ENCODE measurements around the gene RTP4.

DNA sequence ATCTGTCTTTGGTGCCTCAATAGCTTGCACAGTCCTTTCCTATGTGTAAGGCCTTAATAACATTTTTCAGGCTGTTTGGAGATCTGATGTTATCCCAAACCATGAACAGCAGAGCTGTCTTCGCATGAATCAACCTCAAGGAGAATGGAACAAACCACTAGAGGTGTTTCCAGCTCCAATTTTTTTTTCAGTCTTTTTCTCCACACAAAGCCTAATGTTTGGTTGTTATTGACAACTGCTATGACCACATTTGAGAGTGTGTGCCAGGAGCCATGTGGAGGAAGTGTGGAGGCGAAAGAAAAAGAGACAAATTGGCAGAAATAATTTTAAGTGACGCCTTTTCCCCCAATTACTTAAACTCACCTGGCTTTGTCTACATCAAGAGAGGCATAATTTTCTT is 38.7 kb downstream of the RTP4 start:
- TF ChIP-seq, protein P1, sequence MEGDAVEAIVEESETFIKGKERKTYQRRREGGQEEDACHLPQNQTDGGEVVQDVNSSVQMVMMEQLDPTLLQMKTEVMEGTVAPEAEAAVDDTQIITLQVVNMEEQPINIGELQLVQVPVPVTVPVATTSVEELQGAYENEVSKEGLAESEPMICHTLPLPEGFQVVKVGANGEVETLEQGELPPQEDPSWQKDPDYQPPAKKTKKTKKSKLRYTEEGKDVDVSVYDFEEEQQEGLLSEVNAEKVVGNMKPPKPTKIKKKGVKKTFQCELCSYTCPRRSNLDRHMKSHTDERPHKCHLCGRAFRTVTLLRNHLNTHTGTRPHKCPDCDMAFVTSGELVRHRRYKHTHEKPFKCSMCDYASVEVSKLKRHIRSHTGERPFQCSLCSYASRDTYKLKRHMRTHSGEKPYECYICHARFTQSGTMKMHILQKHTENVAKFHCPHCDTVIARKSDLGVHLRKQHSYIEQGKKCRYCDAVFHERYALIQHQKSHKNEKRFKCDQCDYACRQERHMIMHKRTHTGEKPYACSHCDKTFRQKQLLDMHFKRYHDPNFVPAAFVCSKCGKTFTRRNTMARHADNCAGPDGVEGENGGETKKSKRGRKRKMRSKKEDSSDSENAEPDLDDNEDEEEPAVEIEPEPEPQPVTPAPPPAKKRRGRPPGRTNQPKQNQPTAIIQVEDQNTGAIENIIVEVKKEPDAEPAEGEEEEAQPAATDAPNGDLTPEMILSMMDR (conservative IDR thresholded peaks at IDR 0.05): no peak
- no peak for TF ChIP-seq ZFX (IDR thresholded peaks at IDR 0.05)

Measured in C4-2B (cell line).